Activated CD8-positive, alpha-beta memory T cell treated with anti-CD3 and anti-CD28 coated beads, Interleukin-2, amount 50 U/mL, for 48 hours (primary cell): ENCODE data around the gene KRTAP5-11.
"Not testable (repeated sequence)": the region's sequence is repeated elsewhere in the genome, so short reads cannot be mapped to it uniquely, and the experiment has no call there.

Source experiments
- DNase-seq: peaks from one replicate; pipeline ENCODE4 v3.0.0-alpha.2; 2020

KRTAP5-11 gene

GRCh38 chr11:71580057-71581003 lies 2.3 kb downstream of the KRTAP5-11 start:
- no peak for DNase-seq

DNA sequence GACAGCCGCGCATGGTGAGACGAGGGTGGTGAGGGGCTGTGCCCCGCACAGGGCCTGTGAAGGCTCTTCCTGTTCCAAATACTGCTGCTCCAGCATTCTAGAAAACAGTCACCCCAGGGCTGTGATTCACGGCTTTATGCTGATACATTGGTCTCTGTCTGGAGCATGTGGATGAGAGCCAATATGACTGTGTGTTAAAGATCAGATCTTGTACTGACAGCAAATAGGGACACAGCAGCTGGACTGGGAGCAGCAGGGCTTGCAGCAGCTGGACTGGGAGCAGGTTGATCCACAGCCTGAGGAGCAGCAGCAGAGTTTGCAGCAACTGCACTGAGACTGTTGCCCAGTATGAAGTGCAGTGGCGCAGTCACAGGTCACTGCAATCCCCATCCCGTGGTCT lies 3.2 kb downstream of the KRTAP5-11 start:
- DNase-seq: not testable (repeated sequence)

DNA sequence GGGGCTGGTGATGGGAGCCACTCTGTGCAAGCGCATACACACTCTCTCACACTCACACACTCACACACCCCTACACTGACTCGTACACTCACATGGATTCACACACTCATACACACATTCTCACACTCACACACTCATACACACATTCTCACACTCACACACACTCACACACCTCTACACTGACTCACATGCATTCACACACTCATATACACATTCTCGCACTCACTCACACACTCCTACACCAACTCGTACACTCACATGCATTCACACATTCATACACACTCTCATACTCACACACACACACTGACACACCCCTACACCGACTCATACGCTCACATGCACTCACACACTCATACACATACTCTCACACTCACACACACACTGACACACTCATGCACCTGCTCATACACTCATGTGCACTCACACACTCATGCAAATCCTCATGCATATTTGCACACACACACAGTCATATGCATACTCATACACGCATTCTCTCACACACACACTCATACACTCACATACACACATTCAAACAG lies 5.1 kb downstream of the KRTAP5-11 start:
- no peak for DNase-seq

GRCh38 chr11:71576688-71577465 lies 5.8 kb downstream of the KRTAP5-11 start:
- not testable (repeated sequence) for DNase-seq

- no peak for DNase-seq
These were observed 6.8 kb downstream of the KRTAP5-11 start for GRCh38 chr11:71575723-71576424.

GRCh38 chr11:71574418-71574817 lies 8.3 kb downstream of the KRTAP5-11 start:
- DNase-seq: no peak

- DNase-seq: no peak
These were observed 9.9 kb downstream of the KRTAP5-11 start for GRCh38 chr11:71572811-71573210.

GRCh38 chr11:71571101-71571850 lies 11.4 kb downstream of the KRTAP5-11 start:
- DNase-seq: not testable (repeated sequence)

GRCh38 chr11:71568704-71569349 lies 13.8 kb downstream of the KRTAP5-11 start:
- no peak for DNase-seq

- DNase-seq: not testable (repeated sequence)
These were observed 15.0 kb downstream of the KRTAP5-11 start for GRCh38 chr11:71567633-71568032.

GRCh38 chr11:71566626-71567599 lies 15.8 kb downstream of the KRTAP5-11 start:
- DNase-seq: not testable (repeated sequence)

GRCh38 chr11:71566081-71566620 lies 16.5 kb downstream of the KRTAP5-11 start:
- DNase-seq: no peak

DNA sequence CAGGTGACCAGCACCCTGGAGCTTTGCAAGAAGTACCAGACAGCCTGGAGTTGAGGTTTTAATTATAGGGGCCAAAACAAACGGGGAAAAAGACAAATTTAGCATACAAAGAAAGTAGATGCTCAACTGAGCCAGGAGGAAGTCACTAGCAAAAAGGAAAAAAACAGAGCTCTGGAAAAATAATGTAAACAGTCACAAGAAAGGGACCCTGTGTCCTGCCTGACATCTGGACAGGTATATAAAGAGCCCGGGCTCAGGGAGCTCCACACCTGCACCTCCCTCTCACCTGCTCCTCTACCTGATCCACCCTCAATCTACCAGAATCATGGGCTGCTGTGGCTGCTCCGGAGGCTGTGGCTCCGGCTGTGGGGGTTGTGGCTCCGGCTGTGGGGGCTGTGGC lies 17.4 kb downstream of the KRTAP5-11 start, which contains the start of gene KRTAP5-10:
TSS of gene KRTAP5-10 (plus strand) at position 301 of the 400 bp plus-strand sequence. CDS start at position 326, 25 bp downstream.
- DNase-seq: no peak

DNA sequence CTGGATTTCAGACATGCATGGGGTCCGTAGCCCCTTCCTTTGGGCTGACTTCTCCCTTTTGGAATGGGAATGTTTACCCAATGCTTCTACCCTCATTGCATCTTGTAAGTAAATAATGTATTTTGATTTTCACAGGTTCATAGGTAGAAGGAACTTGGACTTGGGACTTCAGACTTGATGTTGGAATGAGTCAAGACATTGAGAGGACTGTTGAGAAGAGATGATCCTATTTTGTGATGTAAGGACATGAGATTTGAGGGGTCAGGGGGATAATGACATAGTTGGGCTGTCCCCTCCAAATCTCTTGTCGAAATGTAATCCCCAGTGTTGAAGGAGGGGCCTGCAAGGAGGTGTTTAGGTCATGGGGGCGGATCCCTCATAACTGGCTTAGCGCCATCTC lies 18.2 kb downstream of the KRTAP5-11 start:
- DNase-seq: no peak

DNA sequence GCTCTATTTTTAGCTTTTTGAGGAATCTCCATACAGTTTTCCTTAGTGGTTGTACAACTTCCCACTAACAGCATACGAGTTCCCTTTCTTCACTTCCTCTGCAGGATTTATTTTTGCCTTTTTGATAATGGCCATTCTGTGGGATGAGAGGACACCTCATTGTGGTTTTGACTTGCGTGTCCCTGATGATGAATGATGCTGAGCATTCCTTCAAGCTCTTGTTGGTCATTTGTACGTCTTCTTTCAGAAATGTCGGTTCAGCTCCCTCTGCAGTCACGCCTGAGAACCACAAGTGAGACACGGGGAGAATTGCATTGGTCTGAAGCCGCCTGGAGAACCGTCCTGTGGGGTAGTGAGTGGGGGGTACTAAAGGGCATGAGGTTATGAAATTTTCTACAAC lies 19.3 kb downstream of the KRTAP5-11 start:
- no peak for DNase-seq

GRCh38 chr11:71562120-71562519 lies 20.6 kb downstream of the KRTAP5-11 start:
- DNase-seq: no peak

DNA sequence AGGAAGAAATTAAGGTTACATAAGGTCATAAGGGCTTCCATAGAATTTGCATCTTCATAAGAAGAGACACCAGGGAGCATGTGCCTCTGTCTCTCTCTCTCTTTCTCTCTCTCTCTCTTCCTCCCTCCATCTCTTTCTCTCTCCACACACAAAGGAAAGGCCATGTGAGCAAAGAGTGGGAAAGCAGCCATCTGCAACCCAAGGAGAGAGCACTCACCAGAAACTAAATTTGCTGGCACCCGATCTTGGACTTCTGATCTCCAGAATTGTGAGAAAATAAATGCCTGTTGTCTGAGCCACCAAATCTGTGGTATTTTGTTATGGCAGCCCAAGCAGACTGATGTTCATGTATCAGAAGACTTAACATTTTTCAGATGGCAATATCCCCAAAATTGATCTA lies 23.7 kb downstream of the KRTAP5-11 start:
- no peak for DNase-seq

GRCh38 chr11:71557257-71557656 lies 25.4 kb downstream of the KRTAP5-11 start:
- no peak for DNase-seq

GRCh38 chr11:71556018-71556417 lies 26.7 kb downstream of the KRTAP5-11 start:
- DNase-seq: no peak

DNA sequence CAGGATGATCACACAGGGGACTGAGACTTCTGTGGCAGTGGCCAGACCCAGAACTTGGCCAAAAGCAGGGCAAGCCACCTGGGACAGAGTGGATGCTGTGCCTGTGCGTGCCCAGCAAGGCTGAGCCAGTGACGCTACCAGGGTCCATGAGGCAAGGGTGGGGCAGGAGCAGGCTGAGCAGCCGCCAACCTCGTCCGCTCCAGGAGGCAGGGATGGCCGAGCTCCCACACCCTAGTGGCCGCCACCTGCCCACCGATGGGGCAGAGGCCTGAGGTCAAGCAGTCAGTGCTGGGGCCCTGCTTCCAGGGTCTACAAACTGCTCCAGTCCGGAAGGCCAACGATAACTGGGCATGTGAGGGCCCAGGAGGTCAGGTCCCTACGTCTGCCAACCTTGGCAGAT lies 27.2 kb downstream of the KRTAP5-11 start:
- DNase-seq: no peak
